ENCODE measurements around the gene COPS9.
A peak's percentile ranks its signal among the peaks of the same experiment; 100 is the strongest.

Gene COPS9

DNA sequence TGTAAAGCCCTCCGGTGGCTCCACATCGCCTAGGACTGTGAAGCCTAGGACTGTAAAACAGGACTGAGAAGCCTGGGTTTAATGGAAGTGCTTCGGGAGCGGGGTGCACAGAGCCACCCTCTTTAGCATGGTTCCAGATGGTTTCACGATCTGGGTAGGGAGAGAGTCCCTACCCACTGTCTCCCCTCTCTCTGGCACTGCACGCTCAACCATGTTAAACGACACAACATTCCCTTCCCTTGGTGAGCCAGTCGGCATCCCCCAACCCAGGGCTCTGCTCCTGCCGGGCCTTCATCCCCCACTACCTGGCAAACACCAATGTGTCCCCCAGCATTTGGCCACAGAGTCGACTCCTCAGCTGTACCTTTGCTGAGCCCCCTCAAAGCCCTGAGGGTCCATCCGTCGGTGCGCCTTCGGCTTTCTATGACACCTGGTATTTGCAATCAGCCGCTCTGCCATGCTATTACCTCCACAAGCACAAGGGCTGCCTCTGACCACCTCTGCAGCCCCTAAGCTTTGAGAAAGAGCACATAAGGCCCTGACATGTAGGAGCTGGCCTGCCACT, 1.1 kb downstream of the COPS9 start:
- H3K9ac ChIP-seq, result peak overlapping the region; percentile 62; the same call in 1 of the 2 replicates
- no peak overlapping the region for H3K27ac ChIP-seq
- peaks cover 4% of the 10 kb centered on the region for H3K4me1 ChIP-seq (ENCODE audit: low read depth, poor library complexity, severe bottlenecking)
- H3K79me2 ChIP-seq (ENCODE audit: insufficient read depth, low read depth), result peaks cover 15% of the 10 kb centered on the region
- no peak for TF ChIP-seq CTCF (conservative IDR thresholded peaks at IDR 0.05; ENCODE audit: low read depth, low read length)
- H3K36me3 ChIP-seq (ENCODE audit: insufficient read depth), result no peaks in the 10 kb centered on the region
- H2AFZ ChIP-seq (ENCODE audit: low read depth), result no peak overlapping the region
- H3K4me2 ChIP-seq, result peak overlapping the region; percentile 95
- H4K20me1 ChIP-seq (ENCODE audit: insufficient read depth), result no peaks in the 10 kb centered on the region
- H3K27me3 ChIP-seq (ENCODE audit: insufficient read depth, low read depth), result no peaks in the 10 kb centered on the region; the same call in 1 of the 2 replicates
- no peak overlapping the region for H3K4me3 ChIP-seq (IDR thresholded peaks at IDR 0.05; ENCODE audit: insufficient read depth, low read depth, low read length)

DNA sequence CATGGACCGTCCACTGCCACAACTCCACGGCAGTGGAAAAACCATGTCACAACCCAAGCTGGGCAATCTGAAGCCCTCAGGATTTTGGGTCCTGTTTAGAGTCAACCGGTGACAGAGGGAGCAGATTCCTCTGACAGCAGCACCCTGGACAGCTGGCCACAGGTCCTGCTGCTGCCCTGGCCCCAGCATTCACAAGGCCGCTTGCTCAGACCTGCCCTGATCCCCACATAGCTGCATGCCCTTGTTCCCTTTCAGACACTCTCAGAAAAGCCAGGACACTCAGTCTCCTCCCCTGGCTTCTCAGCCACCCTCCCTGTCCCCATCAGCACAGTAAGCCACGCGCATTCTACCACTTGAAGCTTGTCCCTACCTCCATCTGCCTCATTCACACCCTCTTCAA, 1.6 kb downstream of the COPS9 start:
- no peak for TF ChIP-seq CTCF (conservative IDR thresholded peaks at IDR 0.05; ENCODE audit: low read depth, low read length)
- peaks cover 15% of the 10 kb centered on the region for H3K79me2 ChIP-seq (ENCODE audit: insufficient read depth, low read depth)
- peaks cover 4% of the 10 kb centered on the region for H3K4me1 ChIP-seq (ENCODE audit: low read depth, poor library complexity, severe bottlenecking)
- peak overlapping the region; percentile 95; the same call in 1 of the 2 replicates for H3K4me2 ChIP-seq
- no peak overlapping the region for H2AFZ ChIP-seq (ENCODE audit: low read depth)
- no peaks in the 10 kb centered on the region; the same call in 1 of the 2 replicates for H3K27me3 ChIP-seq (ENCODE audit: insufficient read depth, low read depth)
- no peak overlapping the region for H3K27ac ChIP-seq
- H4K20me1 ChIP-seq (ENCODE audit: insufficient read depth), result no peaks in the 10 kb centered on the region
- H3K4me3 ChIP-seq (IDR thresholded peaks at IDR 0.05; ENCODE audit: insufficient read depth, low read depth, low read length), result no peak overlapping the region
- no peak overlapping the region for H3K9ac ChIP-seq
- no peaks in the 10 kb centered on the region for H3K36me3 ChIP-seq (ENCODE audit: insufficient read depth)

DNA sequence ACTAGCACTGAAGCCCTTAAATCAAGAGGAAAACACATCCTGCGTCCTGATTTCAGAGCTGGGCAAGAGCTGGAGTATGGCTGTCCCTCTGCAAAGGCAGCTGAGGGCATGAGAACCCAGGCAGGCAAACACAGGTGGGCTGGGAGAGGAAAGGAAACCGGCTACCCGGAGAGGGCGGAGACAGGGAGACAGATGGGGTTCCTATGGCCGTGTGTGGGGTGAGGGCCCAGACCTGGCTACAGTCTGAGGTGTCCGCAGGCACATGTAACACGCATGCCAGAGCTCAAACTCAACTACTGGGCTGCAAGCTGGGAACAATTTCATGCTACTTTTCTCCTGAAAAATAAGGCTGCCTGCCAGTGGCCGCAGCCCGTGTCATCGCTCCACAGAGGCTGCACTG, 2.7 kb downstream of the COPS9 start:
- H3K9ac ChIP-seq, result no peak overlapping the region
- H3K36me3 ChIP-seq (ENCODE audit: insufficient read depth), result no peaks in the 10 kb centered on the region
- H3K4me2 ChIP-seq, result no peak overlapping the region
- no peak overlapping the region for H2AFZ ChIP-seq (ENCODE audit: low read depth)
- H3K79me2 ChIP-seq (ENCODE audit: insufficient read depth, low read depth), result peaks cover 15% of the 10 kb centered on the region
- no peak overlapping the region for H3K27ac ChIP-seq
- no peaks in the 10 kb centered on the region; the same call in 1 of the 2 replicates for H3K27me3 ChIP-seq (ENCODE audit: insufficient read depth, low read depth)
- no peaks in the 10 kb centered on the region for H4K20me1 ChIP-seq (ENCODE audit: insufficient read depth)
- no peak for TF ChIP-seq CTCF (conservative IDR thresholded peaks at IDR 0.05; ENCODE audit: low read depth, low read length)
- no peak overlapping the region for H3K4me3 ChIP-seq (IDR thresholded peaks at IDR 0.05; ENCODE audit: insufficient read depth, low read depth, low read length)
- H3K4me1 ChIP-seq (ENCODE audit: low read depth, poor library complexity, severe bottlenecking), result peaks cover 4% of the 10 kb centered on the region

DNA sequence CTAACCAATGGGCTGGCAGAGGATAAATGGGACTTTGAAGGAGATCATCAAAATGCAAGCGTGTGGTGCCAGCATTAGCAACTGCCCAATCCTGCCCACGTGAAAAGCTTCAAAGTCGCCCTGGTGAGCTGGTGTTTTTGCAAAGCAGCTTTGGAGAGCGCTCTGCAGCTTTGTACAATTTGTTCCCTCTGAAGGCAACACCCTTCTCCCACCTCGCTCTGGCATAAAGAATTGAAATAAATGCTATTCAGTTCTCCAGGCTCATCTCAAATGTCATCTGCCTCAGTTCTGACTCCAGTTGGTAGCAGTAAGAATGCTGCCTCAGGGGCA, 3.5 kb downstream of the COPS9 start:
- H3K27me3 ChIP-seq (ENCODE audit: insufficient read depth, low read depth), result no peaks in the 10 kb centered on the region
- no peak overlapping the region for H3K27ac ChIP-seq
- H4K20me1 ChIP-seq (ENCODE audit: insufficient read depth), result no peaks in the 10 kb centered on the region
- no peaks in the 10 kb centered on the region for H3K36me3 ChIP-seq (ENCODE audit: insufficient read depth)
- TF ChIP-seq CTCF (conservative IDR thresholded peaks at IDR 0.05; ENCODE audit: low read depth, low read length), result no peak
- no peak overlapping the region for H3K4me2 ChIP-seq
- H2AFZ ChIP-seq (ENCODE audit: low read depth), result no peak overlapping the region
- H3K4me3 ChIP-seq (IDR thresholded peaks at IDR 0.05; ENCODE audit: insufficient read depth, low read depth, low read length), result no peak overlapping the region
- H3K4me1 ChIP-seq (ENCODE audit: low read depth, poor library complexity, severe bottlenecking), result peaks cover 4% of the 10 kb centered on the region
- H3K9ac ChIP-seq, result no peak overlapping the region
- peaks cover 15% of the 10 kb centered on the region for H3K79me2 ChIP-seq (ENCODE audit: insufficient read depth, low read depth)

Data from KMS-11 (cell line).